SU-DHL-6 (cell line): ENCODE data around the gene HIP1R.
"Not testable (repeated sequence)": the region's sequence is repeated elsewhere in the genome, so short reads cannot be mapped to it uniquely, and the experiment has no call there.

Experiments
- H2AFZ ChIP-seq: fragments of 200-600 bp; sonication (generic); 2 replicates; pipeline ENCODE4 v1.6.1; 2014; ENCODE audit warnings: low read depth, mild to moderate bottlenecking, moderate library complexity, mixed read lengths, antibody characterized with exemption, low read length; ENCODE audit not compliant: severe bottlenecking
- H3F3A ChIP-seq: fragments of 200-600 bp; shearing (Covaris generic); 2 replicates; pipeline ENCODE4 v1.6.0; 2016; ENCODE audit warnings: antibody characterized with exemption, mild to moderate bottlenecking; ENCODE audit not compliant: insufficient read depth
- H3K27ac ChIP-seq: fragments of 200-600 bp; sonication (generic); 2 replicates; pipeline ENCODE4 v1.5.1; 2016; ENCODE audit warnings: low read depth, mild to moderate bottlenecking, low read length, moderate library complexity, mixed read lengths
- H3K27me3 ChIP-seq: fragments of 200-600 bp; sonication (generic), shearing (Covaris generic); 2 replicates; pipeline ENCODE4 v1.6.0; 2014; ENCODE audit warnings: mild to moderate bottlenecking, low read length
- H3K36me3 ChIP-seq: fragments of 200-600 bp; sonication (generic); 2 replicates; pipeline ENCODE4 v1.6.1; 2014; ENCODE audit warnings: mild to moderate bottlenecking, low read length, mixed read lengths
- H3K4me2 ChIP-seq: fragments of 300-600, 200-600 bp; shearing (Covaris generic), sonication (generic); 2 replicates; pipeline ENCODE4 v1.6.0; 2014; ENCODE audit warnings: low read length, low read depth, mild to moderate bottlenecking; ENCODE audit not compliant: poor library complexity, severe bottlenecking
- H3K4me3 ChIP-seq: fragments of 200-600 bp; sonication (generic); 2 replicates; pipeline ENCODE4 v1.5.1; 2014; ENCODE audit warnings: antibody characterized with exemption, low read length, mild to moderate bottlenecking, mixed read lengths; ENCODE audit not compliant: insufficient read depth, poor library complexity, severe bottlenecking
- H3K79me2 ChIP-seq: fragments of 200-600 bp; sonication (generic); 2 replicates; pipeline ENCODE4 v1.6.1; 2014; ENCODE audit warnings: mild to moderate bottlenecking, low read length, moderate library complexity; ENCODE audit not compliant: insufficient read depth
- H3K9ac ChIP-seq: fragments of 200-600 bp; sonication (generic); 2 replicates; pipeline ENCODE4 v1.7.0; 2014; ENCODE audit warnings: mild to moderate bottlenecking, low read length
- H3K9me2 ChIP-seq: fragments of 200-600 bp; sonication (generic); replicated peaks from 2 replicates; pipeline ENCODE4 v1.6.1; 2014; ENCODE audit warnings: low read length; ENCODE audit not compliant: insufficient read depth
- H3K9me3 ChIP-seq: fragments of 200-600 bp; sonication (generic); 2 replicates; pipeline ENCODE4 v1.6.1; 2014; ENCODE audit warnings: low read length, mixed read lengths; ENCODE audit not compliant: insufficient read depth
- H4K20me1 ChIP-seq: fragments of 200-600 bp; sonication (generic); 2 replicates; pipeline ENCODE4 v1.6.1; 2014; ENCODE audit warnings: low read depth, mild to moderate bottlenecking, antibody characterized with exemption, low read length, moderate library complexity, mixed read lengths
- CTCF ChIP-seq: fragments of 200-600 bp; sonication (generic); IDR thresholded peaks from one replicate; pipeline ENCODE4 v1.5.1; 2017; ENCODE audit warnings: antibody characterized with exemption, mild to moderate bottlenecking, low read length, moderate library complexity; ENCODE audit not compliant: insufficient read depth, poor library complexity, severe bottlenecking
- EZH2phosphoT487 ChIP-seq: fragments of 200-600 bp; sonication (generic), shearing (Covaris generic); conservative IDR thresholded peaks from 2 replicates; pipeline ENCODE4 v1.6.1; 2018; ENCODE audit warnings: mild to moderate bottlenecking, antibody characterized with exemption, low read length, moderate library complexity, mixed read lengths

The HIP1R gene

GRCh38 chr12:122875590-122876220, 40.4 kb downstream of the HIP1R start:
- Histone ChIP-seq H3K27ac (no peak overlapping the region), H3K4me2 (no peak overlapping the region), H2AFZ (no peak overlapping the region), H3K9me2 (no peaks in the 10 kb centered on the region), H3K9me3 (no peaks in the 10 kb centered on the region), H3F3A (no peaks in the 10 kb centered on the region), H4K20me1 (no peaks in the 10 kb centered on the region), H3K36me3 (no peaks in the 10 kb centered on the region), H3K9ac (no peak overlapping the region), H3K27me3 (no peaks in the 10 kb centered on the region), H3K4me3 (no peak overlapping the region), H3K79me2 (no peaks in the 10 kb centered on the region)
- TF ChIP-seq EZH2phosphoT487 = no peak
- no peak for TF ChIP-seq CTCF

DNA sequence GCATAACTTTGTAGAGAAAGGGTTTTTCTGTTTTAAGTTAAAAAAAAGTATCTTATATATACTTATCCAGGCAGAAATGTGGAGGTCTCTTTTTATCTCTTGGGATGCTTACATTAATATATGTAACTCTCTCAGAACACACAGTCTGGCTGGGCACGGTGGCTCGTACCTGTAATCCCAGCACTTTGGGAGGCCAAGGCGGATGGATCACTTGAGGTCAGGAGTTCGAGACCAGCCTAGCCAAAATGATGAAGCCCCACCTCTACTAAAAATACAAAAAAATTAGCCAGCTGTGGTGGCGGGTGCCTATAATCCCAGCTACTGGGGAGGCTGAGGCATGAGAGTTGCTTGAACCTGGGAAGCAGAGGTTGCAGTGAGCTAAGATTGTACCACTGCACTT, 41.0 kb downstream of the HIP1R start:
- H3K4me3 ChIP-seq, H3K36me3 ChIP-seq, H3K79me2 ChIP-seq, H3K9me2 ChIP-seq, H3K9ac ChIP-seq, H3K4me2 ChIP-seq, H3K27me3 ChIP-seq, H2AFZ ChIP-seq, H3F3A ChIP-seq, H3K9me3 ChIP-seq, H4K20me1 ChIP-seq, H3K27ac ChIP-seq: not testable (repeated sequence)

GRCh38 chr12:122876731-122877130, 41.5 kb downstream of the HIP1R start:
- H2AFZ ChIP-seq = no peak overlapping the region
- H3K27me3 ChIP-seq = no peaks in the 10 kb centered on the region
- H3K9me2 ChIP-seq = no peaks in the 10 kb centered on the region
- no peak overlapping the region for H3K4me3 ChIP-seq
- no peaks in the 10 kb centered on the region for H3K9me3 ChIP-seq
- no peak overlapping the region for H3K27ac ChIP-seq
- H3K9ac ChIP-seq = no peak overlapping the region
- no peaks in the 10 kb centered on the region for H4K20me1 ChIP-seq
- no peaks in the 10 kb centered on the region for H3K36me3 ChIP-seq
- no peak for TF ChIP-seq EZH2phosphoT487
- TF ChIP-seq CTCF = no peak
- no peaks in the 10 kb centered on the region for H3F3A ChIP-seq
- no peaks in the 10 kb centered on the region for H3K79me2 ChIP-seq
- no peak overlapping the region for H3K4me2 ChIP-seq

GRCh38 chr12:122878780-122879612, 43.7 kb downstream of the HIP1R start:
- H3K36me3 ChIP-seq = no peaks in the 10 kb centered on the region
- H3K27me3 ChIP-seq = no peaks in the 10 kb centered on the region
- no peaks in the 10 kb centered on the region for H3K9me3 ChIP-seq
- H3K4me2 ChIP-seq = no peak overlapping the region
- no peaks in the 10 kb centered on the region for H3K79me2 ChIP-seq
- H3K4me3 ChIP-seq = no peak overlapping the region
- H3K9ac ChIP-seq = no peak overlapping the region
- no peaks in the 10 kb centered on the region for H3K9me2 ChIP-seq
- H2AFZ ChIP-seq = no peak overlapping the region
- no peaks in the 10 kb centered on the region for H3F3A ChIP-seq
- H3K27ac ChIP-seq = no peak overlapping the region
- H4K20me1 ChIP-seq = no peaks in the 10 kb centered on the region
- TF ChIP-seq EZH2phosphoT487 (no peak), CTCF (no peak)
